ENCODE data around the gene LHFPL6. TPM values are rescaled to one million over a fixed set of nuclear protein-coding genes. Genes with fewer than 3 reads are reported as not detected.

LHFPL6 gene
- total and polyA plus RNA-seq, 3 donors from 2014 or later: 37.3 to 65.5 (median 52.1) TPM

DNA sequence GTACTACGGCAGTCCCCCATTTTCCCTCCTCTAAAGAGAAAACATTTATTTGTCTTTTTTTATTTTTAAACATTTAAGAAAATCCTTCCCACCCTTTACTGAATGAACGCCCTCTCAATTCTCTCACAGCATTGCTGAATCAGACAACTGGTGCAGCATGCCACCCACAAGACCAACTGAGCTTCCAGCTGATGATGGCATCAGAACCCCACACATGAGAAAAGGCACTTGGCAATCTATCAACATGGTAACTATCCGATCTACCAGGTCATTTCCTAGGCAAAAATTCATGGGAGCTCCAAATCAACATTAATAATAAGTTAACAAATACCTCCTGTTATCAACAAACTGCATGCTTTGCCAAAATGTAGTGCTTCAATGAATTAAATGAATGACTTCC is 43.1 kb downstream of the LHFPL6 start:
- Histone ChIP-seq H3K27ac (no peak overlapping the region), H3K4me1 (no peaks in the 10 kb centered on the region), H3K36me3 (ENCODE audit: low read depth, missing control alignments) (no peaks in the 10 kb centered on the region), H3K9me3 (no peaks in the 10 kb centered on the region), H3K4me3 (no peak overlapping the region), H3K27me3 (no peaks in the 10 kb centered on the region)
- intact Hi-C loops (cut with DNase I; ENCODE audit: low total_unique reads): no loop called here
- 79 to 84% methylated on average over 3 of the region's 3 CpGs for WGBS, 2 donors
- TF ChIP-seq POLR2A (IDR thresholded peaks at IDR 0.05): no peak
- TF ChIP-seq, protein P1, sequence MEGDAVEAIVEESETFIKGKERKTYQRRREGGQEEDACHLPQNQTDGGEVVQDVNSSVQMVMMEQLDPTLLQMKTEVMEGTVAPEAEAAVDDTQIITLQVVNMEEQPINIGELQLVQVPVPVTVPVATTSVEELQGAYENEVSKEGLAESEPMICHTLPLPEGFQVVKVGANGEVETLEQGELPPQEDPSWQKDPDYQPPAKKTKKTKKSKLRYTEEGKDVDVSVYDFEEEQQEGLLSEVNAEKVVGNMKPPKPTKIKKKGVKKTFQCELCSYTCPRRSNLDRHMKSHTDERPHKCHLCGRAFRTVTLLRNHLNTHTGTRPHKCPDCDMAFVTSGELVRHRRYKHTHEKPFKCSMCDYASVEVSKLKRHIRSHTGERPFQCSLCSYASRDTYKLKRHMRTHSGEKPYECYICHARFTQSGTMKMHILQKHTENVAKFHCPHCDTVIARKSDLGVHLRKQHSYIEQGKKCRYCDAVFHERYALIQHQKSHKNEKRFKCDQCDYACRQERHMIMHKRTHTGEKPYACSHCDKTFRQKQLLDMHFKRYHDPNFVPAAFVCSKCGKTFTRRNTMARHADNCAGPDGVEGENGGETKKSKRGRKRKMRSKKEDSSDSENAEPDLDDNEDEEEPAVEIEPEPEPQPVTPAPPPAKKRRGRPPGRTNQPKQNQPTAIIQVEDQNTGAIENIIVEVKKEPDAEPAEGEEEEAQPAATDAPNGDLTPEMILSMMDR (IDR thresholded peaks at IDR 0.05): no peak
- DNase-seq: no peak

DNA sequence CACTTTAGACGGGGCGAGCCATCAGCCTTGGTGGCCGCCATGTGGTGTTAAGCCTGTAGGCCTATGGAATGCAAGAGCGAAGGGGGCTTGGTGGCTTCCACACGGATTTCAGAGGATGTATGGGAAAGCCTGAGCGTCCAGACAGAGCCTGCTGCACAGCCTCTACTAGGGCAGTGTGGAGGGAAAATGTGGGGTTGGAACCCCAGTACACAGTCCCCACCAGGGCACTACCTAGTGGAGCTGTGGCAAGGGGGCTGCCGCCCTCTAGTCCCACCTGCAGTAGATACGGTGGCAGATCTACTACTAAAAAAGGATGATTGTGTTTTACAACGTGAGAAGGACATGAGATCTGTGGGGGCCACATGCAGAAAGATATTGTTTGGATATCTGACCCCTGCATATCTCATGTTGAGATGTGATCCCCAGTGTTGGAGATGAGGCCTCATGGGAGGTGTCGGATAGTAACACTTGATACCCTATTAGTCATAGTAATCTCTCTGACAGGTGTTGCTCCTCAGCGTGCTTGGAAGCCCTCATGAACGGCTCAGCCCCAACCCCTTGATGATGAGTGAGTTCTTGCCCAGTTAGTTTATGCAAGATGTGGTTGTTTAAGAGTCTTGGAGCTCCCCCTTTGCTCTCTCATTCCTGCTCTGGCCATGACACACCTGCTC is 45.6 kb downstream of the LHFPL6 start:
- TF ChIP-seq, protein P1 (IDR thresholded peaks at IDR 0.05): no peak
- no peak for TF ChIP-seq POLR2A (IDR thresholded peaks at IDR 0.05)

DNA sequence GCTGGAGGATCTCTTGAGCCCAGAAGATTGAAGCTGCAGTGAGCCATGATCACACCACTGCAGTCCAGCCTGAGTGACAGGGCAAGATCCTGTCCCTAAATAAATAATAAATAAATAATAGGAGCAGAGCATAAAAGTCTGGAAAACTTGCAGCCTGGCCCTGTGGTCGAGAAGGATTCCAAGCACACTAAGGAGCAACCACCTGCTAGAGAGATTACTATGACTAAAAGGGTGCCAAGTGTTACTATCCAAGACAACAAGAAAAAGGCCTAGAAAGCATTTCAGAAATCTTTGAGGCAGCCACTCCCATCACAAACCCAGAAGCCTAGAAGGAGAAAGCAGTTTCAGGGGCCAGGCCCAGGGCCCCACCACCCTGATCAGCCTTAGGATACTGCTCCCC is 46.1 kb downstream of the LHFPL6 start:
- H3K4me3 ChIP-seq: no peak overlapping the region
- no peaks in the 10 kb centered on the region for H3K27me3 ChIP-seq
- no peaks in the 10 kb centered on the region for H3K9me3 ChIP-seq
- no peak for DNase-seq
- no peak for TF ChIP-seq POLR2A (IDR thresholded peaks at IDR 0.05)
- TF ChIP-seq, protein P1 (IDR thresholded peaks at IDR 0.05): no peak
- H3K36me3 ChIP-seq (ENCODE audit: low read depth, missing control alignments): no peaks in the 10 kb centered on the region
- no peaks in the 10 kb centered on the region for H3K4me1 ChIP-seq
- intact Hi-C loops (cut with DNase I; ENCODE audit: low total_unique reads): no loop called here
- H3K27ac ChIP-seq: no peak overlapping the region
- WGBS, 2 donors: 60 to 91% methylated on average over 1 of the region's 1 CpG

More for the DNA sequence above, 45.6 kb downstream of the LHFPL6 start:
- no peaks in the 10 kb centered on the region for H3K4me1 ChIP-seq
- intact Hi-C loops (cut with DNase I; ENCODE audit: low total_unique reads): no loop called here
- no peaks in the 10 kb centered on the region for H3K36me3 ChIP-seq (ENCODE audit: low read depth, missing control alignments)
- H3K27me3 ChIP-seq: no peaks in the 10 kb centered on the region
- no peak for DNase-seq
- H3K27ac ChIP-seq: no peak overlapping the region
- no peaks in the 10 kb centered on the region for H3K9me3 ChIP-seq
- H3K4me3 ChIP-seq: no peak overlapping the region
- WGBS, 2 donors: 92% methylated on average over 12 of the region's 12 CpGs

DNA sequence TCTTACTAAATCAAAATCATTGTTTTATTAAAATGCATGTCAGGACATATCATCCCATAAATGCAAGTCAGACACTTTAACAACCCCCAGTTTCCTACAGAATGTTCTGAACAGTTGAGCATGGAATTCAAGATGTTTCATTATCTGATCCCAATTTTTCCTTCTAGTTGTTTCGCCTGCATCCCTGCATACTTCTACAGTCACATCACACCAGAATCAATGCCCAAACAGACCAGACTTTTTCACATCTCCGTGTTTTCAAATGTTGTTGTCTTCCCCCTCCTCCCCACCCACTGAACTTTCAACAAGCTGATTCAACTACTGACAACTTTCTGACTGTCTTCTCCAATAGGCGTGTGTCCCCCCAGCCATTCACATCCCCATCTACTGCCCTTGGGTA is 48.6 kb downstream of the LHFPL6 start:
- 92 to 93% methylated on average over 3 of the region's 3 CpGs for WGBS, 2 donors

More for the DNA sequence above, 48.6 kb downstream of the LHFPL6 start:
- Histone ChIP-seq H3K36me3 (ENCODE audit: low read depth, missing control alignments) (no peaks in the 10 kb centered on the region), H3K4me3 (no peak overlapping the region), H3K9me3 (no peaks in the 10 kb centered on the region), H3K27ac (no peak overlapping the region), H3K27me3 (no peaks in the 10 kb centered on the region), H3K4me1 (no peaks in the 10 kb centered on the region)
- TF ChIP-seq, protein P1 (IDR thresholded peaks at IDR 0.05): no peak
- no peak for TF ChIP-seq POLR2A (IDR thresholded peaks at IDR 0.05)
- intact Hi-C loops (cut with DNase I; ENCODE audit: low total_unique reads): no loop called here
- no peak for DNase-seq
